Measurements from ENCODE around the gene DDX41.

Gene DDX41

DNA sequence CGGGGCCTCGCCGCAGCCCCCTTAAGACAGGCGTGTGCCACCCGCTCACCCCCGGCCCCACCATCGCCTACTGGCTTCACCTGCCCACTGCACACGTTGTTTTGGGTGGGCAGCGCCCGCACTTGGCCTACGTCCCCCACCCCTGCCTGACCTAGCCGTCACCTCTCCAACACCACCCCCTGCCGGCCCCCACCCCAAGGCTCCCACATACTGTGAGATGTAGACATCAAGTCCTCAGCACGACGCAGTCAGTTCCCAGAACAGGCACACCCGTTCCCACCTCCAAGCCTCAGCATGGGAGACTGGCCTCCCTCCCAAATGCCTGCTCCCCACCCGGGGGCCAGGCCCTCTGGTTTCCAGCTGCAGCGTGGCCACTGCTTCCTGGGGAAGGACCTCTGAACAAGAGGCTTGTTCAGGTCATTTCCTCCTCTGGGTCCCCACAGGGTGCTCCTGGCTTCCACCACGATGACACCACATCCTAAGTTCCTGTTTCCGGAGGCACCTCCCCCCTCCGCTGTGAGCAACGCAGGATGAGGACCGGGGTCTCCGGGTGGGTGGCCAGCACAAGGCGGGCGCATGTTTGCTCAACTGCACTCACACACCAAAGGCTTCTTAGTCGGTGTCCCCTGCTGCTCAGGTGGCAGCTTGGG, 54.6 kb downstream of the DDX41 start:
- Histone ChIP-seq H4K20me1 (ENCODE audit: insufficient read depth, low read length) (peaks cover 23% of the 10 kb centered on the region), H2AFZ (ENCODE audit: low read depth, low read length) (no peak overlapping the region), H3K27me3 (ENCODE audit: insufficient read depth, low read length, poor library complexity) (no peaks in the 10 kb centered on the region), H3K4me3 (ENCODE audit: low read depth in 1 of 2, low read length in 2 of 2) (no peak overlapping the region), H3K9ac (ENCODE audit: low read depth, low read length) (no peak overlapping the region), H3K4me2 (ENCODE audit: insufficient read depth, low read length) (no peak overlapping the region), H3K4me1 (ENCODE audit: insufficient read depth, low read length) (no peaks in the 10 kb centered on the region), H3K36me3 (ENCODE audit: insufficient read depth, low read length) (peaks cover 49% of the 10 kb centered on the region), H3K79me2 (ENCODE audit: insufficient read depth, low read length) (no peaks in the 10 kb centered on the region), H3K27ac (ENCODE audit: low read length) (no peak overlapping the region), H3K9me3 (ENCODE audit: insufficient read depth, low read length, severe bottlenecking) (no peaks in the 10 kb centered on the region)
- no peak for DNase-seq
- no peak for ATAC-seq (ENCODE audit: insufficient read depth, low read depth)
- TF ChIP-seq, protein P1, sequence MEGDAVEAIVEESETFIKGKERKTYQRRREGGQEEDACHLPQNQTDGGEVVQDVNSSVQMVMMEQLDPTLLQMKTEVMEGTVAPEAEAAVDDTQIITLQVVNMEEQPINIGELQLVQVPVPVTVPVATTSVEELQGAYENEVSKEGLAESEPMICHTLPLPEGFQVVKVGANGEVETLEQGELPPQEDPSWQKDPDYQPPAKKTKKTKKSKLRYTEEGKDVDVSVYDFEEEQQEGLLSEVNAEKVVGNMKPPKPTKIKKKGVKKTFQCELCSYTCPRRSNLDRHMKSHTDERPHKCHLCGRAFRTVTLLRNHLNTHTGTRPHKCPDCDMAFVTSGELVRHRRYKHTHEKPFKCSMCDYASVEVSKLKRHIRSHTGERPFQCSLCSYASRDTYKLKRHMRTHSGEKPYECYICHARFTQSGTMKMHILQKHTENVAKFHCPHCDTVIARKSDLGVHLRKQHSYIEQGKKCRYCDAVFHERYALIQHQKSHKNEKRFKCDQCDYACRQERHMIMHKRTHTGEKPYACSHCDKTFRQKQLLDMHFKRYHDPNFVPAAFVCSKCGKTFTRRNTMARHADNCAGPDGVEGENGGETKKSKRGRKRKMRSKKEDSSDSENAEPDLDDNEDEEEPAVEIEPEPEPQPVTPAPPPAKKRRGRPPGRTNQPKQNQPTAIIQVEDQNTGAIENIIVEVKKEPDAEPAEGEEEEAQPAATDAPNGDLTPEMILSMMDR (IDR thresholded peaks at IDR 0.05; ENCODE audit: borderline replicate concordance, extremely low read depth, low read length, poor library complexity, severe bottlenecking), result no peak
- TF ChIP-seq EZH2 (IDR thresholded peaks at IDR 0.05; ENCODE audit: borderline replicate concordance, low read depth, low read length, severe bottlenecking), result no peak

All from DND-41 (cell line).